GM18868 (cell line): Measurements from ENCODE around the gene TMEM121B.
"Not testable (repeated sequence)": the region's sequence is repeated elsewhere in the genome, so short reads cannot be mapped to it uniquely, and the experiment has no call there.

ENCODE experiments used
- ATAC-seq: cut with Tn5 transposase; IDR thresholded peaks from one replicate; pipeline ENCODE4 v1.9.1; 2021; ENCODE audit warnings: mild to moderate bottlenecking, moderate library complexity; ENCODE audit not compliant: unreplicated experiment

TMEM121B gene

DNA sequence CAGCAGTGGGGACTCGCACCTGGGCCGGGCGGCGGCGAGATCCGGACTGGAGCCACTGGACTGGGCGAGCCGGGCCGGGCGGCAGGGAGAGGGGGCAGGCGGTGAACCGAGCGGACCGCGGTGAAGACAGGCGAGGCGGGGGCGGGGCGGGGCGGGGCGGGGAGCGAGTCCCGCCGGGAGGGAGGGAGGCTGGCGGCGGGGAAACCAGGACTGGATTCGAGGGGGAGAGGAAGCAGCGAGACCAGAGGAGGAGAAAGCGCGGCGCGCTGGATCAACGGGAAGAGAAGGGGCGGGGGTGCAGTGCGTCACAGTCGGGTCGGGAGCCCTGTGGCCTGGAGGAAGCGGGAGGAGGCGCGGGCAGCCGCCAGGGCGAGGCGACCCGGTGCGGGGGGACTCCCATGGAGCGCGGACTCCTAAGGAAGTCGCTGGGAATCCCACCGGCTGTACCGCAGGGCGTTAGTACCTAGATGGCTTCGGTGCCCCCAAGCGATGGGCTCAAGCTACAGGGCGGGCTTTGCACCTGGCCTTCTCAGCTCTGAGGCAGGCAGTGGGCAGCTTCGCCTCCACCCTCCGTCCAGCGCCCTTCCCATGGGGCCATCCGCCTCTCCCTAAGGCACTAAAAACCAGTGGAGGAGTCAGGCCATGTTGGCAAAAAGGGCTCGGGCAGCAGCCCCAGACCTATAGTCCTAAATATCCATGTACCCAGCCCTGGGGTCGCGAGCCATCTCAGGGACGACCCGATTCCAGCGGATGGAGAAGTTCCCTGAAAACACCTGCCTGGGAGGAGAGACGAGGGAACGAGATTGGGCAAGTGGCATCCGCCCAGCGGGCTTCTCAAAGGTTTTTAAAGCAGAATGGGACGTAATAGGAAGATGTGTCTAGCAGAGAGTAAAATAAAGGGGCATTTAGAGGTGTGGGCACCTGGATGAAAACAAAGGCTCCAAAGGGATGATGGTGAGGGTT lies at the start of gene TMEM121B:
Gene TMEM121B, minus strand, starts transcription at position 128 of the 963 bp plus-strand sequence. CDS start 233 bp downstream, outside the sequence.
- no peak for ATAC-seq

- ATAC-seq: no peak
Measured at GRCh38 chr22:17167486-17167885, 46.3 kb upstream of the TMEM121B start.

DNA sequence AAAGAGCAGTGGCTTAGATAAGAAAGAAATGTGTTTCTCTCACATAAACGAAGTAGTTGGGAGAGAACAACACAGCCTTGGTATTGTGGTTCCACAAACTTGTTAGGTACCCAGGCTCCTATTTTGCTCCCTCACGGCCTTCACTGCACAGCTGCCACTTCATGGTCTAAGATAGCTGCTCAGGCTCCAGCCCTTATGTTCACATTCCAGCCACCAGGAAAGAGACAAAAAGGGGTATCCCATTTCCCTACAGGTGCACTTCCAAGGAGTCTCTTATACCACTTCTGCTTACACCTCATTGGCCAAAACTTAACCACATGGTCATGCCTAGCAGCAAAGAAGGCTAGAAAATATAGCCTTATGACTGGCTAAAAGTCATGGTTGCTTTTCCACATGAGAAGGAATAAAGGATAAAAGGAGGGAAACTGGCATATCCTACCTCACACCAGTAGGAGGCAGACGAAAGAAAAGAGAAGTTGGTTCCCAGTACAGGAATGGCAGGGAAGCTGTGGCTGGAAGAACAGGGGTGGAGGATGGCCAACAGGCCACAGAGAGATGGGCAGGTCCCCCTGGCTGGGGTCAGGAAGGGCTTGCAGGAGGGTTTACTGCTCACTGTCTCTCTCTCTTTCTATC lies 43.3 kb upstream of the TMEM121B start:
- no peak for ATAC-seq

GRCh38 chr22:17162731-17163130 lies 41.6 kb upstream of the TMEM121B start:
- no peak for ATAC-seq

DNA sequence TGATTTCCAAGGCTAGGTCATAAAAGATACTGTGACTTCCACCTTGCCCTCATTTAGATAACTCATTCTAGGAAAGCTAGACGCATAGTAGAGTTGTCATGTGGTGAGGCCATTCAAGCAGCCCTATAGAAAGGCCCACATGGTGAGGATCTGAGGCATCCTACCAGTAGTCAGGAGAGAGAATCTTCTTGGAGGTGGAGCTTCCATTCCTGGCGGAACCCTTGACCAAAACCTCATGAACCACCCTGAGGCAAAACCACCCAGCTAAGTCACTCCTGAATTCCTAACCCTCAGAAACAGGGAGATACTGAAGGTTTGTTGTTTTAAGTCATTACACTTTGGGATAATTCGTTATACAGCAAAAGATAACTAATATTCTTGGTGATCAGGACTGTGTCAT lies 40.8 kb upstream of the TMEM121B start:
- ATAC-seq: no peak

- peak; percentile 15 for ATAC-seq
Measured at GRCh38 chr22:17159504-17159951, 38.4 kb upstream of the TMEM121B start.

DNA sequence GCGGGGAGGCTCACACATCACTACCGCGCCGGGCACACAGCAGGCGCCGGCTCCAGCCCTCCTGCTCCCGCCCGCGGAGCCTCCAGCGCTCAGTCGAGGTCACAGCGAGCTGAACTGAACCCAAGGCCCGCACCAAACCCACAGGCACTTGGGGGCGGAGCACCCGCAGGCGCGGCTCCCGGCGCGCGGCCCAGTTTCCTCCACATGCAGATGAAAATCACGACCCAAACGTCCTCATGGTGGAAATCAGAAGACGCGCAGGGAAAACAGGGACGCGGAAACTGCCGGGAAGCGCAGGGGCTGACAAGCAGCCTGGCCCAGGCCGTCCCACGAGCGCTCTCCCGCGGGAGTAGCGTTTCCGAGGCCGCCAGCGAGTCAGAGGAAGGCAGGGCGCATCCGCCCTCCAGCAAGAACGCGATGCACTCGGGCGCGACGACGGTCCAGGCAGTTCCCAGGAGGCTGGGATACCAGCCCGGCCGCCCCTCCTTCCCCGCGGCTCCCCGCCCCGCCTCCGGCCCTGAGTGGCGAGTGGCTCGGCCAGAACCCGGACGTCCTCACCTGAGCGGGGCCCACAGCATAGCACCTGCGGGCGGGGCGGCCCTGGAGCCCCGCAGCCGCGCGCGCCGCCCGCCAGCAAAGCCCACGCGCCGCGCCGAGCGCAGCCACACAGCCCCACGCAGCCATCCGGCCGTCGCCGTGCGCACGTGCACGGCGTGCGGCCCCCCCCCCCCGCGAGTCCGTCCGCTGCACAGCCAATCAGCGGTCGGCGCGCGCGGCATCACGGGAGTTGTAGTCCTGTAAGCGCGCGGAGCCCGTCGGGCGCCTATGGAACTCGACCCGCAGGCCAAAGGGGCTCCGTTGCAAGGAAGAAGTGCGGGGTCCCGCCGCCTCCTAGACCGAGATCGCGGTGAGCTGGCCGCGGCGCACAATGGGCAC lies 37.7 kb upstream of the TMEM121B start, which contains the start of gene HDHD5:
Gene HDHD5, minus strand, starts transcription at position 710 of the 936 bp plus-strand sequence. Its CDS starts 26 bp downstream, at position 684.
- ATAC-seq: peak; percentile 71

- ATAC-seq: no peak
Measured at GRCh38 chr22:17158176-17158567, 37.0 kb upstream of the TMEM121B start.

DNA sequence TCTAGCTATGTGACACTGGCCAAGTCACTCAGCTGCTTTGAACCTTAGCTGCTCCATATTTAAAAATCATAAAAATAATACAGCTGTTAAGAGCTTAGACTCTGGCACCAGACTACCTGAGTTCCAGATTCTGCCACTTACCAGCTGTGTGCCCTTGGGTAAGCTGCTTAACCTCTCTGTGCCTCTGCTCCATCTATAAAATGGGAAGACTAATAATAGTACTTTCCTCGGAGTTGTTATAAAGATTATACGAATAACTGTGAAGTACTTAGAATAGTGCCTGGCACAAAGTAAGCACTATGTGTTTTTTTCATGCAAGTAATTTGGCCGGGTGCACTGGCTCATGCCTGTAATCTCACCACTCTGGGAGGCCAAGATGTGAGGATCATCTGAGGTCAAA lies 36.6 kb upstream of the TMEM121B start:
- ATAC-seq: no peak

GRCh38 chr22:17155941-17156340 lies 34.8 kb upstream of the TMEM121B start:
- ATAC-seq: no peak

DNA sequence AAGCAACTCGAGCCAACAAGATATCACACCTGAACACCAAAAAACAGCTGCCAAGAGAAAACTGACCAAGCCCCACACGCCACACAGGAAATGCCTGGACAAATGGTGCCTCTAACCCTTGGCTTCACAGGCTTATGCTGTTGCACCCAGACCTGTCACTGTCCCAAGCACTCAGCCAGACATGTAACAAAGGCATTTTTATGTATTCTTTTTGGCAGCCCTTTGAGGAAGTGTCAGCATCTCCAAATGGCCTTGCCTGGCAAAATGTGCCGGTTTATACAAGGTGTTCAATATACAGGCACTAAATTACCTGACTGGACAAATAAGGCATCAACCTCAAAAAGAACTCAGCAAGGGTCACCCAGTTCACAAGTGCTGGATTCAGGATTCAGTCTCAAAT lies 31.8 kb upstream of the TMEM121B start:
- no peak for ATAC-seq

DNA sequence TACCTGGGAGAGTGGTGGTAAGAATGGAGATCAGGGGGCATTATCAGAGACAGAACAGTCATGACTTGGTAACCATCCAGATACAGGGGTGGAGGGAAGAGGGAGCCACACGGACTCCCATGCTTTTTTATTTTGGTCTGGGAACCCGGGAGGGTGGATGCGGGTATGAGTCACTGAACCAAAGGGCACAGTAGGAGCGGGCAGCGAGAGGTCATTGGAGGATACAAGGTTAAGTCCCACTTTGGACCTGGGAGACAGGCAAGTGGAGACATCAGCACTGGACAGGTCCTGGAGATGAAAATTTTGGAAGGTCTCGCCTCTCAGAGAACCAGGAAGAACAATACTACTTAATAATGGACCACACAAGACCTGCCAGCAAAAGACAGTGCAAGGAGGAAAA lies 31.2 kb upstream of the TMEM121B start:
- ATAC-seq: no peak

- ATAC-seq: no peak
Measured at GRCh38 chr22:17149076-17149815, 28.1 kb upstream of the TMEM121B start.

DNA sequence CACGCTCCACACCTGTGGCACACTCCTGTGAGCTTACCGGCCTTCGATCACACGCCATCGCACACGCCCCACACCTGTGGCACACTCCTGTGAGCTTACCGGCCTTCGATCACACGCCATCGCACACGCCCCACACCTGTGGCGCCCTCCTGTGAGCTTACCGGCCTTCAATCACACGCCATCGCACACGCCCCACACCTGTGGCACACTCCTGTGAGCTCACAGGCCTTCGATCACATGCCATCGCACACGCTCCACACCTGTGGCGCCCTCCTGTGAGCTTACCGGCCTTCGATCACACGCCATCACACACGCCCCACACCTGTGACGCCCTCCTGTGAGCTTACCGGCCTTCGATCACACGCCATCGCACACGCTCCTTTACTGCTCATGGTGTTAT lies 26.3 kb upstream of the TMEM121B start:
- ATAC-seq: not testable (repeated sequence)

DNA sequence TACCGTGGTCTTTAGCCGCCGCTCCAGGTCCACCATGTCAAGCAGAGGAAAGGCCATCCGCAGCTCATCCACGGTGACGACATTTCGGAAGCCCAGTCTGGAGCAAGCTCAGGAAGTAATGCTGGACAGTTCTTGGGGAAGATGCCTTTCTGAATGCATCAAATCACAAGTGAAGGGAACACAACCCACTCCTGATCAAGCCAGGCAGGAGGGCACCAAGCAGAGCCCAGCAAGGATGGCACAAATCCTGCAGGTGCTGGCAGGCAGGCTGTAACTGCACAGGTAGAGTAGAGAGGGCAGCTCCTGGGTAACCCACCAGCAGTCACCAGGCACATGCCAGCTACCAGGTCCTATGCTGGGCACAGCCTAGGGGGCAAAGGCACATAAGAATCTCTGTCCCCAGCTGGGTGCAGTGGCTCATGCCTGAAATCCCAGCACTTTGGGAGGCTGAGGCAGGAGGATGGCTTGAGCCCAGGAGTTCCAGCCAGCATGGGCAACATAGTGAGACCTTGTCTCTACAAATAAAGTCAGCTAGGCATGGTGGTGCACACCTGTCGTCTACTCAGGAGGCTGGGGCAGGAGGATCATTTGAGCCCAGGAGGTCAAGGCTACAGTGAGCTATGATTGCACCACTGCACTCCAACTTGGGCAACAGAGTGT lies 24.0 kb upstream of the TMEM121B start:
- ATAC-seq: no peak

GRCh38 chr22:17143826-17144225 lies 22.7 kb upstream of the TMEM121B start:
- ATAC-seq: no peak

DNA sequence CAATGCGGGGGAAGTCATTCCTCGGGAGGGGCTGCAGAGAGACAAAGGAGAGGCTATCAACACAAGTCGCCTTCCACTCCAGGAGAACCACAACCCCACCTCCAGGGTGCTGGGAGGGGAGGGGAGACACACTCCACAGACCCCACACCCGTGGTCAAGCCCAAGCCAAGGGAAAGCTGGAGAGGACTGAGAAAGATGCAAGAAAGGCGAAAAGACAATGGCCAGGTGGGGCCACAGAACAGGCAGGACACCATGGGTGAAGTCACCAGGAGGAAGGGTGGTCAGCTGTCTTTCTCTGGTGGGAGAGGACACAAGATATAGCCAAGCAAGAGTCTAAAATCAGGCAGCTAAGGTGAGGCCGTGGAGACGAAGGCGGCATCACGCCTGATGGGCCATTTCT lies 21.9 kb upstream of the TMEM121B start:
- no peak for ATAC-seq

DNA sequence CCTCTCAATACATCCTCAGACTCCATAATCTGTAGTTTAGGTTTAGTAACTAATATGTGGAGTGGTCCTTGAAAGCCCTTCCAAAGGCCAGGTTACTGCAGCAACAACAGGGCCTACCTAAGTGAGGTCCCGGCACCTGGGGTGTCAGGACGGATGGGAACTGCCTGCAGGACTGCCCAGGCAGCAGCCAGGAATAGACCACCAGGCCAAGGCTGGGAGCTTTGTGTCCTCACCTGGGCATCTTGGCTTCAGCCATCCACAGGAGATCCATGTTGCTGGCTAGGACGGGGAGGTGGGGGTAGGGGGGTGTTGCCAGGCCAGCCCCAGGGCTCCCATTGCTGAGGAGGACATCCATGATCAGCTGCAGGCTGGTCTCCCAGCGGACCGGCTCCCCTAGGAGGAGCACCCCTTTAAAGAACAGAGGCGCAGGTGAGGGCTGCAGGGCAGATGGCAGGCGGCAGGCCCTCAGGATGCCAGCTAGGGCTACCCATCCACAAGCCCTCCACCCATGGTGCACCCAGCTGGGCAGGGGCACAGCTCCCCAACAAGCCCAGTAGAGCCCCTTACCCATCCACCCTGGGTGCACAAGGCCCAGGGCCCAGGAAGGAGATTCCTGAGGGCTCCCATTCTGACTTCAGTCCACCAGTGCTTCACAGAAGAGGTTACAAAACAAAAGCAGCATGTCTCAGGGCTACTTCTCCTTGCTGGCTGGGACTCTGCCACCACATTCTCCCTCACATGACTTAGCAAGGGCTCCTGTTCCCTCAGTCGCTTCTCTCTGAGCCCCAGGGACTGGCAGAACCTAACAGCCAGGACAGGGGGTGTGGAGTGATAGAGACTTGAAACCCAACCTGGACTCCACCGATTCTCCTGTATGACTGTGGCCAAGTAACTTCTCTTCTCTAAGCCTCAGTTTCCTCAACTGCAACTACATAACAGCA lies 19.9 kb upstream of the TMEM121B start:
- no peak for ATAC-seq
